Measurements from ENCODE around the gene ELAVL3. TPM values are rescaled to one million over a fixed set of nuclear protein-coding genes. Genes with fewer than 3 reads are reported as not detected.

Gene ELAVL3
- polyA plus RNA-seq, 1 of the 3 experiments (the other 2 are of a cell fraction): 0.48 TPM

DNA sequence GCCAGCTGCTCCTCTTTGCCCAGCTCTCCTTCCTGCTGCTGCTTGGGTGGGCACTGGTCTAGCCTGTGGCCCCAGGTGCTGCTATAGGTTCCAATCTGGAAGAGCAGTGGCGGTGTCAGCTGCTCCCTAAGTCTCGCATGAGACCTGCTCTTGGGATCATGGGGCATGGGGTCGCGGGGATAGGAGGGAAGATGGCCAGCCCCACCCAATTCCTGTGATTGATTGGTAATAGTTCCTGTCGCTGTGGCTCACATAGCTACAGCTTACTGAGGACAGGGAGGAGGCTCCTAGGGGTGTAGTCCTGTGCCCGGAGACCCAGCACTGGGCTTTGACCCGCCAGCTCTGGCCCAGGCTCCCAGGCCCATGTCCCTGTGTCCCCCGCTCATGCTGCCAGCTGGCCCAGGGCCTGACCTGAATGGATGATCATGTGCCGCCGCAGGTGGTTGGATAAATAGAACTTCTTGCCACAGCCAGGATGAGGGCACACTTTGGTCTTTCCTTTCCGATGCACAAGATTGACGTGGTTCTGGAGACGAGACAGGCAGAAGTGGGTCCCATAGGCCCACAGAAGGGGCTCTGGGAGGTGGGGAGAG, 4.5 kb upstream of the ELAVL3 start:
- H3K27ac ChIP-seq (ENCODE audit: low read depth in 2 of 2, low read length in 1 of 2): no peak overlapping the region
- no peak overlapping the region for H3K4me2 ChIP-seq
- no peaks in the 10 kb centered on the region for H3F3A ChIP-seq (replicated peaks; ENCODE audit: insufficient read depth)
- H3K9me3 ChIP-seq: no peaks in the 10 kb centered on the region
- no peak for TF ChIP-seq FOXM1 (IDR thresholded peaks at IDR 0.05; ENCODE audit: low read depth)
- TF ChIP-seq FOXJ3 (CRISPR knock-in tag; IDR thresholded peaks at IDR 0.05): no peak
- TF ChIP-seq, protein P1, sequence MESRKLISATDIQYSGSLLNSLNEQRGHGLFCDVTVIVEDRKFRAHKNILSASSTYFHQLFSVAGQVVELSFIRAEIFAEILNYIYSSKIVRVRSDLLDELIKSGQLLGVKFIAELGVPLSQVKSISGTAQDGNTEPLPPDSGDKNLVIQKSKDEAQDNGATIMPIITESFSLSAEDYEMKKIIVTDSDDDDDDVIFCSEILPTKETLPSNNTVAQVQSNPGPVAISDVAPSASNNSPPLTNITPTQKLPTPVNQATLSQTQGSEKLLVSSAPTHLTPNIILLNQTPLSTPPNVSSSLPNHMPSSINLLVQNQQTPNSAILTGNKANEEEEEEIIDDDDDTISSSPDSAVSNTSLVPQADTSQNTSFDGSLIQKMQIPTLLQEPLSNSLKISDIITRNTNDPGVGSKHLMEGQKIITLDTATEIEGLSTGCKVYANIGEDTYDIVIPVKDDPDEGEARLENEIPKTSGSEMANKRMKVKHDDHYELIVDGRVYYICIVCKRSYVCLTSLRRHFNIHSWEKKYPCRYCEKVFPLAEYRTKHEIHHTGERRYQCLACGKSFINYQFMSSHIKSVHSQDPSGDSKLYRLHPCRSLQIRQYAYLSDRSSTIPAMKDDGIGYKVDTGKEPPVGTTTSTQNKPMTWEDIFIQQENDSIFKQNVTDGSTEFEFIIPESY (IDR thresholded peaks at IDR 0.05; ENCODE audit: borderline replicate concordance, low read depth): no peak
- TF ChIP-seq RAD21 (IDR thresholded peaks at IDR 0.05; ENCODE audit: low read length): no peak
- no peak for TF ChIP-seq TAF1 (IDR thresholded peaks at IDR 0.05; ENCODE audit: borderline replicate concordance, low read depth, low read length)
- no peak for TF ChIP-seq EP300 (IDR thresholded peaks at IDR 0.05; ENCODE audit: borderline replicate concordance in 1 of 2, low read depth in 1 of 2, low read length in 1 of 2)
- no peak for TF ChIP-seq NRF1 (IDR thresholded peaks at IDR 0.05; ENCODE audit: low read depth, low read length)
- TF ChIP-seq GATA2 (CRISPR knock-in tag; IDR thresholded peaks at IDR 0.05): no peak
- TF ChIP-seq NFIC (IDR thresholded peaks at IDR 0.05; ENCODE audit: borderline replicate concordance): no peak
- TF ChIP-seq, protein P2, sequence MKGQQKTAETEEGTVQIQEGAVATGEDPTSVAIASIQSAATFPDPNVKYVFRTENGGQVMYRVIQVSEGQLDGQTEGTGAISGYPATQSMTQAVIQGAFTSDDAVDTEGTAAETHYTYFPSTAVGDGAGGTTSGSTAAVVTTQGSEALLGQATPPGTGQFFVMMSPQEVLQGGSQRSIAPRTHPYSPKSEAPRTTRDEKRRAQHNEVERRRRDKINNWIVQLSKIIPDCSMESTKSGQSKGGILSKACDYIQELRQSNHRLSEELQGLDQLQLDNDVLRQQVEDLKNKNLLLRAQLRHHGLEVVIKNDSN (IDR thresholded peaks at IDR 0.05; ENCODE audit: borderline replicate concordance, low read depth): no peak
- TF ChIP-seq SIN3A (IDR thresholded peaks at IDR 0.05; ENCODE audit: borderline replicate concordance, low read depth, low read length): no peak
- TF ChIP-seq CHD2 (IDR thresholded peaks at IDR 0.05; ENCODE audit: low read length, partially characterized antibody): no peak
- no peak for TF ChIP-seq TEAD4 (IDR thresholded peaks at IDR 0.05; ENCODE audit: borderline replicate concordance, insufficient read depth)
- TF ChIP-seq, protein P3, sequence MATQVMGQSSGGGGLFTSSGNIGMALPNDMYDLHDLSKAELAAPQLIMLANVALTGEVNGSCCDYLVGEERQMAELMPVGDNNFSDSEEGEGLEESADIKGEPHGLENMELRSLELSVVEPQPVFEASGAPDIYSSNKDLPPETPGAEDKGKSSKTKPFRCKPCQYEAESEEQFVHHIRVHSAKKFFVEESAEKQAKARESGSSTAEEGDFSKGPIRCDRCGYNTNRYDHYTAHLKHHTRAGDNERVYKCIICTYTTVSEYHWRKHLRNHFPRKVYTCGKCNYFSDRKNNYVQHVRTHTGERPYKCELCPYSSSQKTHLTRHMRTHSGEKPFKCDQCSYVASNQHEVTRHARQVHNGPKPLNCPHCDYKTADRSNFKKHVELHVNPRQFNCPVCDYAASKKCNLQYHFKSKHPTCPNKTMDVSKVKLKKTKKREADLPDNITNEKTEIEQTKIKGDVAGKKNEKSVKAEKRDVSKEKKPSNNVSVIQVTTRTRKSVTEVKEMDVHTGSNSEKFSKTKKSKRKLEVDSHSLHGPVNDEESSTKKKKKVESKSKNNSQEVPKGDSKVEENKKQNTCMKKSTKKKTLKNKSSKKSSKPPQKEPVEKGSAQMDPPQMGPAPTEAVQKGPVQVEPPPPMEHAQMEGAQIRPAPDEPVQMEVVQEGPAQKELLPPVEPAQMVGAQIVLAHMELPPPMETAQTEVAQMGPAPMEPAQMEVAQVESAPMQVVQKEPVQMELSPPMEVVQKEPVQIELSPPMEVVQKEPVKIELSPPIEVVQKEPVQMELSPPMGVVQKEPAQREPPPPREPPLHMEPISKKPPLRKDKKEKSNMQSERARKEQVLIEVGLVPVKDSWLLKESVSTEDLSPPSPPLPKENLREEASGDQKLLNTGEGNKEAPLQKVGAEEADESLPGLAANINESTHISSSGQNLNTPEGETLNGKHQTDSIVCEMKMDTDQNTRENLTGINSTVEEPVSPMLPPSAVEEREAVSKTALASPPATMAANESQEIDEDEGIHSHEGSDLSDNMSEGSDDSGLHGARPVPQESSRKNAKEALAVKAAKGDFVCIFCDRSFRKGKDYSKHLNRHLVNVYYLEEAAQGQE (IDR thresholded peaks at IDR 0.05; ENCODE audit: low read depth, low read length): no peak
- no peak for TF ChIP-seq SMC3 (IDR thresholded peaks at IDR 0.05; ENCODE audit: low read depth, low read length)
- no peak for TF ChIP-seq FOSL2 (IDR thresholded peaks at IDR 0.05; ENCODE audit: borderline replicate concordance, low read depth)
- TF ChIP-seq RFX5 (IDR thresholded peaks at IDR 0.05; ENCODE audit: low read length): no peak
- H3K79me2 ChIP-seq (ENCODE audit: insufficient read depth): no peaks in the 10 kb centered on the region
- peaks cover 12% of the 10 kb centered on the region; the same call in 1 of the 2 replicates for H3K27me3 ChIP-seq (ENCODE audit: insufficient read depth)
- DNase-seq: peak; percentile 20
- H3K4me3 ChIP-seq (ENCODE audit: low read depth in 2 of 2, low read length in 1 of 2): no peak overlapping the region
- no peaks in the 10 kb centered on the region for H3K36me3 ChIP-seq (replicated peaks in 1 of 2; ENCODE audit: control insufficient read depth in 1 of 2, insufficient read depth in 2 of 2, low read length in 1 of 2)
- no peak overlapping the region for H2AFZ ChIP-seq (ENCODE audit: low read depth)
- H3K9me2 ChIP-seq: no peaks in the 10 kb centered on the region
- H3K9ac ChIP-seq: no peak overlapping the region
- ChIA-PET POLR2A (interaction anchor here (1.2 kb wide), 1 partner anchor 111 kb away, joined by 3 read pairs; the partner anchor contains the start of gene SWSAP1), CTCF (interaction anchor here (0.8 to 1.8 kb wide), 5 partner anchors 11 to 192 kb away, joined by 3 to 11 read pairs (median 3); no protein-coding TSS in a partner anchor)
- H4K20me1 ChIP-seq (ENCODE audit: insufficient read depth): no peaks in the 10 kb centered on the region
- 98% methylated on average over 7 of the region's 13 CpGs for WGBS (ENCODE audit: low lambda C conversion rate)
- H3K4me1 ChIP-seq (ENCODE audit: control insufficient read depth in 1 of 2, insufficient read depth in 2 of 2, low read depth in 1 of 2, low read length in 1 of 2): peaks cover 0 to 7% of the 10 kb centered on the region in 2 experiments; a peak in 1 of 4 replicates

All from SK-N-SH (cell line).